GM12873 (cell line): ENCODE measurements around the gene PLXNA4.

Experiments used
- TF ChIP-seq, protein P1 (sequence below): IDR thresholded peaks from 2 replicates; pipeline ENCODE4 v1.5.1; 2012; ENCODE audit warnings: low read depth, mild to moderate bottlenecking, moderate library complexity, low read length, control low read depth; ENCODE audit not compliant: insufficient read depth; ENCODE audit errors: missing control alignments

PLXNA4 gene

DNA sequence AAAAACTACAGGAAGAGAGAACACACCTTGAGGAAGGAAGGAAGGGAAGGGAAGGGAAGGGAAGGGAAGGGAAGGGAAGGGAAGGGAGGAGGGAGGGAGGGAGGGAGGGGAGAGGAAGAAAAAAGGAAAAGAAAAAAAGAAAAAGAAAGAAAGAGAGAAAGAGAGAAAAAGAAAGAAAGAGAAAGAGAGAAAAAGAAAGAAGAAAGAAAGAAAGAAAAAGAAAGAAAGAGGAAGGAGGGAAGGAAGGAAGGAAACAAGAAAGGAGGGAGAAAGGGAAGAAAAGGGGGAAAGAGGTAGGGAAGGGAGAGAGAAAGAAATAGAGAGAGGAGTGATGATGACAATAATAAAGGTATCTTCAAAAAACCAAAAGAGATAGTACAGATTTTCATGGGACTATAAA, 12.3 kb upstream of the PLXNA4 start:
- TF ChIP-seq, protein P1, sequence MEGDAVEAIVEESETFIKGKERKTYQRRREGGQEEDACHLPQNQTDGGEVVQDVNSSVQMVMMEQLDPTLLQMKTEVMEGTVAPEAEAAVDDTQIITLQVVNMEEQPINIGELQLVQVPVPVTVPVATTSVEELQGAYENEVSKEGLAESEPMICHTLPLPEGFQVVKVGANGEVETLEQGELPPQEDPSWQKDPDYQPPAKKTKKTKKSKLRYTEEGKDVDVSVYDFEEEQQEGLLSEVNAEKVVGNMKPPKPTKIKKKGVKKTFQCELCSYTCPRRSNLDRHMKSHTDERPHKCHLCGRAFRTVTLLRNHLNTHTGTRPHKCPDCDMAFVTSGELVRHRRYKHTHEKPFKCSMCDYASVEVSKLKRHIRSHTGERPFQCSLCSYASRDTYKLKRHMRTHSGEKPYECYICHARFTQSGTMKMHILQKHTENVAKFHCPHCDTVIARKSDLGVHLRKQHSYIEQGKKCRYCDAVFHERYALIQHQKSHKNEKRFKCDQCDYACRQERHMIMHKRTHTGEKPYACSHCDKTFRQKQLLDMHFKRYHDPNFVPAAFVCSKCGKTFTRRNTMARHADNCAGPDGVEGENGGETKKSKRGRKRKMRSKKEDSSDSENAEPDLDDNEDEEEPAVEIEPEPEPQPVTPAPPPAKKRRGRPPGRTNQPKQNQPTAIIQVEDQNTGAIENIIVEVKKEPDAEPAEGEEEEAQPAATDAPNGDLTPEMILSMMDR: no peak

- TF ChIP-seq, protein P1: no peak
These were observed 8.7 kb upstream of the PLXNA4 start for GRCh38 chr7:132584796-132585494.

GRCh38 chr7:132581431-132581830, 5.2 kb upstream of the PLXNA4 start:
- TF ChIP-seq, protein P1: no peak

DNA sequence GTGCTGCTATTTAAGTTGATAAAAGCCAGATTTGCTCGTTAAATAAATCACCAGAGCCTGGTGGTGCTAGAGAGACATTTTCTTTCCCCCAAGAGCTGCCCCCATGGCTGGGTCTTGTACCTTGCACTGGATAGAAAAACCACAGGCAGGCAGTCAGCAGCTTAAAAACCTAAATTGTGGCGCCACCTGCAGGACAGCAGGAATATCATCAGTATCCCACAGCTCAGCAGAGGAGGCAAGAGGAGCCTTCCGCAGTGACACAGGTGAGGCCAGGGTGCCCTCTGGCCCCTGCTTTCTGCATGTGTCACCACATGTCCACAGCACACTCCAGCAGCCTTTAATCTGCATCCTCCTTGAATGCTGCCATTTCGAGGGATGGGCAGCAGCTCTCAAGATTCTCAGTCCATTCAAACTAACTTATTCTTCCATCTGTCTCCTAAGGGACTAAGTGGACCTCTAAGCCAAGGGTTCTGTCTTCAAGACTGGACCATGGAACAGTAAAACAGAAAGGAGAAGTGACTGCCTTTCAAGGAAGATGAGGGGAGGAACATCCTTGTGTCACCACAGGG, 4.5 kb upstream of the PLXNA4 start:
- TF ChIP-seq, protein P1: peak; percentile 74

DNA sequence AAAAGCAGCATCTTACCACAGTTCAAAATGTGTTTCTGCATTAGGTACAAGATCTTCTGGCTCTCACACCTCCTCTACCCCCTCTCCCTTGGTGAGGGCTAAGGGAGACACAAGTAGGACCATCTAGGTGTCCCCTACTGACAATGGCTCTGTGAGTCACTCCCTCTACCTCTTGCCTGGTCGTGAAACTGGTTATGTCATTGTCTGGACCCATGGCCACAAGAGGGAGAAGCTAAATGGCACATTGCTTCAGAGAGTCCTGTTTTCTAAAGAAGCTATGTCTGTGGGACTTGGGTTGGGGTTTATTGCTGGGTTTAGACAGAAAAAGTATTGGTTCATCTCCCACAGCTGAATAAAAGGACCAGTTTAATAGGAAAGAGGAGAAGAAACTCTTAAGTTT, 4.0 kb upstream of the PLXNA4 start:
- TF ChIP-seq, protein P1: no peak

- TF ChIP-seq, protein P1: no peak
These were observed 3.1 kb upstream of the PLXNA4 start for GRCh38 chr7:132579260-132579899.

GRCh38 chr7:132578826-132579225, 2.6 kb upstream of the PLXNA4 start:
- TF ChIP-seq, protein P1: no peak
